ENCODE data around the gene ULK4. TPM values are rescaled to one million over a fixed set of nuclear protein-coding genes. Genes with fewer than 3 reads are reported as not detected.
A peak's percentile ranks its signal among the peaks of the same experiment; 100 is the strongest.

Gene ULK4
- total RNA-seq, 1 donor from 2014 or later, result 10.8 TPM

DNA sequence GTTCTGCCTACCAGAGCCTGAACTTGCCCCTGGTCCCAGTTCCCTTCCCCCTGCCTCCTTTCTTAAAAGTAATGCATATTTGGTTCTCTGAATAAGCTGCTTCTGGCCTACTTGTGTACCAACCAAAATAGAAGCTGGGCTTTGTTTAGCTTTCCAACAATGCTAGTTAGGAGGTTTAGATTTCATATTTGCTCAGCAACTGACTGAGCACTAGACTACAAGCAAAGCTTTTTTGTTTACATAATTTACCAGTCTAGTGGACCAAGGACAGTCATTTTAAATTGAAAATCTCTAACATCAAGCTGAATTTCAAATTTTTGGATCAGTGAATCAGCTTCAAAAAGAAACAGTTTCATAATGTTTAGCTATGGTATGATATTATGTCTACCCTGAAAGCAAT, 331.2 kb downstream of the ULK4 start:
- no peak for DNase-seq

DNA sequence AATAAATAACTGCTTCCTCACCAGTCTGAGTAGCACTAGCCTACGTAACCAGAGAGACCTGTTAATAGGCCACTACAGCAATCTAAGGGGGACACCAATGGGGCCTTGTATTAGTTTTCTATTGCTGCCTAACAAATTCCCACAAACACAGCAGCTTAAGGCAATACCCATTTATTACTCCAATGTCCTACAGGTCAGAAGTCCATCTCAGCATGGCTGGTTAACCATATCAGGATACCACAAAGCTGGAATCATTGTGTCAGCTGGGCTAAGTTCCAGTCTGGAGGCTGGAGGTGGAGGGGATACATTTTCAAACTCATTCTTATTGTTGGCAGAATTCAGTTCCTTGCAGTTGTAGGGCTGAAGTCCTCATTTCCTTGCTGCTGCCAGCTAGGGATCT, 331.9 kb downstream of the ULK4 start:
- DNase-seq, result no peak

GRCh38 chr3:41629072-41629471, 332.8 kb downstream of the ULK4 start:
- DNase-seq, result no peak

- no peak for DNase-seq
These were observed 334.3 kb downstream of the ULK4 start for GRCh38 chr3:41627477-41628087.

GRCh38 chr3:41612853-41613252, 349.1 kb downstream of the ULK4 start:
- no peak for DNase-seq

DNA sequence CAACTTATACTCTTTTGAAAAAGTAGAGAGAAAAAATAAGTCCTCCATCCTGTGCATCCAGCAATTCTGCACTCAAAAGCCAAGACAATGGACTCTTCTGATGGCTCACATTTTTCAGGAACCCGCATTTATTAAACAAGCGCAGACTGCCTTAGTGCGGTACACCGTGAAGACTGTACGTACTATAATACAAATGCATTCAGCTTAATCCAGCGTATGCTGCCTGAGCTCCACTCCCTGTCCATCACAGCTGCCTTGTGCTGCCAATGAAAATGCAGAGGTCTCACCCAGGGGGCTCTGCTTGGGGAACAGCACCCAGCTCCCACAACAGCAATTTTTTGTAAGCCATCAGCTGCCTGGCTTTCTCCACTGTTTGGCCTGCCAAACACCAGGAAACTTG, 350.9 kb downstream of the ULK4 start:
- no peak for DNase-seq

- DNase-seq, result no peak
These were observed 353.6 kb downstream of the ULK4 start for GRCh38 chr3:41608347-41608746.

GRCh38 chr3:41603807-41604206, 358.1 kb downstream of the ULK4 start:
- DNase-seq, result no peak

DNA sequence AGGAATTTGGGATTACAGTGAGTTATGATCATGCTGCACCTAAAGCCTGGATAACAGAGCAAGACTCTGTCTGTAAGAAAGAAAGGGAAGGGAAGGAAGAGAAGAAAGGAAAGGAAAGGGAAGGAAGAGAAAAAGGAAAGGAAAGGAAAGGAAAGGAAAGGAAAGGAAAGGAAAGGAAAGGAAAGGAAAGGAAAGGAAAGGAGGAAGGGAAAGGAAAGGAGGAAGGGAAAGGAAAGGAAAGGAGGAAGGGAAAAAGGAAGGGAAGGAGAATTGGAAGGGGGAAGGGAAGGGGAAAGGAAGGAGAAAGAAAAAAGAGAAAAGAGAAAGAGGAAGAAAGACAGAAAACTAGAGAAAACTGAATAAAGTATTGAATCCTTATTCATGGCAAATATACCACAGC, 359.8 kb downstream of the ULK4 start:
- no peak for DNase-seq

- DNase-seq, result no peak
These were observed 360.4 kb downstream of the ULK4 start for GRCh38 chr3:41601404-41601987.

GRCh38 chr3:41600616-41601015, 361.3 kb downstream of the ULK4 start:
- peak; percentile 1 for DNase-seq

DNA sequence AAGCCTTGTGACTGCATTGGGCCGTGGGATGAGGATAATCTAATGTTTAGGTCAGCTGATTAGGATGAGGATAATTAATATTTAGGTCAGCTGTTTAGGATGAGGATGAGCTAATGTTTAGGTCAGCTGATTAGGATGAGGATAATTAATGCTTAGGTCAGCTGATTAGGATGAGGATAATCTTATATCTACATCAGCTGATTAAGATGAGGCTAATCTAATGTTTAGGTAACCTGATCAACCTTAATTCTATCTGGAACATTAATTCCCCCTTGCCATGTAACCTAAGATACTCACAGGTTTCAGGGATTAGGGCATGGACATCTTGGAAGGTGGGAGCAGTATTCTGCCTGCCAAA, 362.8 kb downstream of the ULK4 start:
- no peak for DNase-seq

- peak; percentile 44 for DNase-seq
These were observed 363.3 kb downstream of the ULK4 start for GRCh38 chr3:41598402-41599126.

DNA sequence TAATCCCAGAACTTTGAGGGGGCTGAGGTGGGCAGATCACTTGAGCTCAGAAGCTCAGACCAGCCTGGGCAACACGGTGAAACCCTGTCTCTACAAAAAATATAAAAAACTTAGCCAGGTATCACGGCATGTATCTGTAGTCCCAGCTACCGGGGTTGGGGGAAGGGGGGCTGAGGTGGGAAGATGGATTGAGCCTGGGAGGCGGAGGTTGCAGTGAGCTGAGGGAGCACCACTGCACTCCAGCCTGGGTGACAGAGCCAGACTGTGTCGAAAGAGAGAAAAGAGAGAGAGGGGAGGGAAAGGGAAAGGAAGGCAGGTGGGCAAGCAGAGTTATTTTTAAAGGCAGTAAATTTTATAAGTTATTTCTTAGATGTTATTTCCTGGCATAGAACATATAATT, 368.1 kb downstream of the ULK4 start:
- no peak for DNase-seq

GRCh38 chr3:41592753-41593510, 369.0 kb downstream of the ULK4 start:
- DNase-seq, result no peak

- no peak for DNase-seq
These were observed 378.9 kb downstream of the ULK4 start for GRCh38 chr3:41583014-41583413.

GRCh38 chr3:41581700-41582099, 380.2 kb downstream of the ULK4 start:
- no peak for DNase-seq

DNA sequence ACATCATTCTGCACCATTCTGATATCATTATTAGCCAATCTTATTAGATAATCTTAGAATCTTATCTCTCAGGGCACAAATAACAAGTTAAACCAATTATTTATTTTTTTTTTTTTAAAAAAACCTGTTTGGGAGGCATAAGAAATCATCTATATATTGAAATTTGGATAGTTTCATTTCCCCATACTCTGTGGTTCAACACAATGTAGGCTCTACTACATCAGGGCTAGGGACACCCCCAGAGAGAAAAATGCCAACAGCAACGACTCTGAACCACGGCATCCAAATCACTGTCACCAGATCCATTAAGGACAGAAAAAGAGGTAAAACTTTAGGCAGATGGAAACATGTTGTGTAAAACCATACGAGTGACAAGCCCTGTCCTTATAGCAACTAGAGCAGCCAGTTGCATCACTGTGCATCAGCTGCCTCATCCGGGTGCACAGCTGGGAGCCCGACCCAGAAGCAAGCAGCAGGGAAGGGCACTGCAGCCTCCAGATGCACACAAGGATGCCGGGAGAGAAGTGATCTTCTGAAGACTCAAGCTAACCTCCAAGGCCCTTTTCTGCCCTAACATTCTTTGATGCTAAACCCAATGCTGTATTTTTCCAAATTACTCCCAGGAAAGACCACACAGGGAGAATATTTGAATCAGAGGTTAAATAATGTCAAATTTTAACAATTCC, 381.5 kb downstream of the ULK4 start:
- DNase-seq, result no peak

GRCh38 chr3:41579861-41580260, 382.0 kb downstream of the ULK4 start:
- DNase-seq, result no peak

- no peak for DNase-seq
These were observed 383.1 kb downstream of the ULK4 start for GRCh38 chr3:41578798-41579197.

- DNase-seq, result no peak
These were observed 386.2 kb downstream of the ULK4 start for GRCh38 chr3:41575724-41576123.

- no peak for DNase-seq
These were observed 387.0 kb downstream of the ULK4 start for GRCh38 chr3:41574900-41575299.

GRCh38 chr3:41573591-41573990, 388.3 kb downstream of the ULK4 start:
- no peak for DNase-seq
